Liver (tissue), 9 donors: ENCODE measurements around the gene REG1B. TPM values are rescaled to one million over a fixed set of nuclear protein-coding genes. Genes with fewer than 3 reads are reported as not detected.

Experiments
- DNase-seq: peaks from one replicate; pipeline ENCODE4 v3.0.0-alpha.2; 2017; ENCODE audit warnings: low spot score
- H3K27ac ChIP-seq, 2 donors: one replicate each; pipeline ENCODE4 v1.7.0; 2013; ENCODE audit warnings: inconsistent platforms in 2 of 2, low read length in 2 of 2, control low read depth in 1 of 2, low read depth in 1 of 2, mild to moderate bottlenecking in 1 of 2
- H3K27me3 ChIP-seq, 4 donors: one replicate each; pipeline versions ENCODE4 v1.6.1 to v1.7.0; 2013; ENCODE audit warnings: low read length in 3 of 4, inconsistent platforms in 1 of 4, mild to moderate bottlenecking in 1 of 4, moderate library complexity in 1 of 4; ENCODE audit not compliant: control insufficient read depth in 4 of 4, insufficient read depth in 4 of 4
- H3K36me3 ChIP-seq, 4 donors: one replicate each; pipeline versions ENCODE4 v1.6.1 to v1.7.0; 2013; ENCODE audit warnings: low read length in 3 of 4, mild to moderate bottlenecking in 3 of 4, low read depth in 1 of 4, moderate library complexity in 1 of 4; ENCODE audit not compliant: control insufficient read depth in 4 of 4, insufficient read depth in 3 of 4
- H3K4me1 ChIP-seq, 4 donors: one replicate each; pipeline versions ENCODE4 v1.6.1 to v1.7.0; 2013; ENCODE audit warnings: low read length in 3 of 4, mild to moderate bottlenecking in 3 of 4, moderate library complexity in 1 of 4; ENCODE audit not compliant: control insufficient read depth in 4 of 4, insufficient read depth in 4 of 4
- H3K4me3 ChIP-seq, 3 donors: one replicate each; pipeline versions ENCODE4 v1.6.1 to v1.7.0; 2013; ENCODE audit warnings: low read length in 3 of 3, control low read depth in 1 of 3, low read depth in 1 of 3, mild to moderate bottlenecking in 1 of 3
- H3K9ac ChIP-seq, 2 donors: one replicate each; pipeline ENCODE4 v1.7.0; 2013; ENCODE audit warnings: low read length in 2 of 2, mild to moderate bottlenecking in 2 of 2, moderate library complexity in 2 of 2, control low read depth in 1 of 2, low read depth in 1 of 2
- H3K9me3 ChIP-seq, 4 donors: one replicate each; pipeline versions ENCODE4 v1.6.1 to v1.7.0; 2013; ENCODE audit warnings: low read length in 3 of 4; ENCODE audit not compliant: control insufficient read depth in 4 of 4
- ATF3 ChIP-seq: IDR thresholded peaks from 2 replicates; pipeline ENCODE4 v1.6.1; 2016; ENCODE audit warnings: antibody characterized with exemption
- CTCF ChIP-seq: fragments of 150-350 bp; IDR thresholded peaks from 2 replicates; pipeline ENCODE4 v1.5.1; 2017; ENCODE audit warnings: improper control_type of control experiment, low read depth, low read length; ENCODE audit not compliant: missing input control
- EGR1 ChIP-seq, 2 donors: IDR thresholded peaks; 2 replicates each; pipeline ENCODE4 v1.6.1; 2016 to 2018; ENCODE audit warnings: antibody characterized with exemption in 2 of 2, low read depth in 2 of 2
- FOXA1 ChIP-seq: IDR thresholded peaks from 2 replicates; pipeline ENCODE4 v1.6.1; 2016; ENCODE audit warnings: antibody characterized with exemption
- FOXA2 ChIP-seq: IDR thresholded peaks from 2 replicates; pipeline ENCODE4 v1.6.1; 2016; ENCODE audit warnings: antibody characterized with exemption
- GABPA ChIP-seq, 2 donors: IDR thresholded peaks in 1 of 2; conservative IDR thresholded peaks in 1 of 2; 2 replicates each; pipeline ENCODE4 v1.6.1; 2016; ENCODE audit warnings: antibody characterized with exemption in 2 of 2, mild to moderate bottlenecking in 1 of 2, moderate library complexity in 1 of 2
- HNF4A ChIP-seq, 2 donors: conservative IDR thresholded peaks; 2 replicates each; pipeline ENCODE4 v1.6.1; 2016; ENCODE audit warnings: antibody characterized with exemption in 2 of 2, mild to moderate bottlenecking in 2 of 2
- HNF4G ChIP-seq: IDR thresholded peaks from 2 replicates; pipeline ENCODE4 v1.6.1; 2016; ENCODE audit warnings: antibody characterized with exemption
- JUND ChIP-seq, 2 donors: IDR thresholded peaks; 2 replicates each; pipeline ENCODE4 v1.6.1; 2016; ENCODE audit warnings: antibody characterized with exemption in 2 of 2
- MAX ChIP-seq: IDR thresholded peaks from 2 replicates; pipeline ENCODE4 v1.6.1; 2016; ENCODE audit warnings: antibody characterized with exemption
- NR2F2 ChIP-seq: IDR thresholded peaks from 2 replicates; pipeline ENCODE4 v1.6.1; 2016; ENCODE audit warnings: antibody characterized with exemption
- RAD21 ChIP-seq, 2 donors: IDR thresholded peaks; 2 replicates each; pipeline ENCODE4 v1.6.1; 2016; ENCODE audit warnings: antibody characterized with exemption in 2 of 2, mild to moderate bottlenecking in 2 of 2
- REST ChIP-seq: IDR thresholded peaks from 2 replicates; pipeline ENCODE4 v1.6.1; 2016; ENCODE audit warnings: antibody characterized with exemption, mild to moderate bottlenecking
- RXRA ChIP-seq, 2 donors: IDR thresholded peaks; 2 replicates each; pipeline ENCODE4 v1.6.1; 2017 to 2018; ENCODE audit warnings: antibody characterized with exemption in 2 of 2, mild to moderate bottlenecking in 1 of 2
- SP1 ChIP-seq: IDR thresholded peaks from 2 replicates; pipeline ENCODE4 v1.6.1; 2018; ENCODE audit warnings: antibody characterized with exemption, mild to moderate bottlenecking
- TAF1 ChIP-seq: conservative IDR thresholded peaks from 2 replicates; pipeline ENCODE4 v1.6.1; 2016; ENCODE audit warnings: antibody characterized with exemption, mild to moderate bottlenecking
- ZBTB33 ChIP-seq: IDR thresholded peaks from 2 replicates; pipeline ENCODE4 v1.6.1; 2016; ENCODE audit warnings: antibody characterized with exemption
- WGBS: extraction: QIAGEN DNeasy Blood & Tissue Kit; methylation state at CpG from one replicate; pipeline ENCODE4 v1.1.7; 2013; 5-methylcytosine and 5-hydroxymethylcytosine counted together
- polyA plus RNA-seq, 2 donors: library from polyadenylated mRNA; stranded (reverse) in 1 of 2; unstranded in 1 of 2; fragments of 200-250 nt in 1 of 2; fragments of >200 nt in 1 of 2; fragmentation: Nextera tagmentation in 1 of 2; extraction: Ambion mirVana in 1 of 2; gene quantifications; one replicate each; pipeline versions ENCODE4 v1.2.1 to v1.2.3, GENCODE V29; 2013 to 2015
- total RNA-seq, 2 donors: library from RNA; depleted of rRNA; stranded (reverse); fragments of >200 nt; gene quantifications; one replicate each; pipeline ENCODE4 v1.2.3, GENCODE V29; 2014
- donor health status: healthy.
- donor health status: healthy.
- donor health status: healthy.
- donor health status: healthy.
- donor health status: healthy.

The REG1B gene
- total and polyA plus RNA-seq, 4 donors = 0.18 TPM; not detected in 3

- no peak for DNase-seq
- H3K27ac ChIP-seq = no peak overlapping the region
- no peak overlapping the region for H3K4me3 ChIP-seq
- H3K36me3 ChIP-seq = no peaks in the 10 kb centered on the region
- no peak overlapping the region for H3K9ac ChIP-seq
- TF ChIP-seq NR2F2 = no peak
- TF ChIP-seq RAD21 (IDR thresholded peaks at IDR 0.05) = no peak
- no peak for TF ChIP-seq SP1
- TF ChIP-seq FOXA2 = no peak
- no peak for TF ChIP-seq JUND (IDR thresholded peaks at IDR 0.05)
- no peak for TF ChIP-seq EGR1 (IDR thresholded peaks at IDR 0.05; ENCODE audit: low read depth in 2 of 2)
- TF ChIP-seq MAX = no peak
- TF ChIP-seq FOXA1 = no peak
- no peak for TF ChIP-seq TAF1
- no peak for TF ChIP-seq HNF4G
- TF ChIP-seq ATF3 = no peak
- no peak for TF ChIP-seq GABPA (IDR thresholded peaks at IDR 0.05 in 1 of 2, conservative IDR thresholded peaks at IDR 0.05 in 1 of 2)
- no peak for TF ChIP-seq HNF4A (conservative IDR thresholded peaks at IDR 0.05)
- TF ChIP-seq CTCF = no peak
- TF ChIP-seq REST = no peak
- TF ChIP-seq ZBTB33 = no peak
- no peak for TF ChIP-seq RXRA (IDR thresholded peaks at IDR 0.05)
- H3K9me3 ChIP-seq = no peaks in the 10 kb centered on the region
- peaks cover 0 to 4% (median 0%) of the 10 kb centered on the region in 4 donors for H3K27me3 ChIP-seq
- no peaks in the 10 kb centered on the region for H3K4me1 ChIP-seq
Observed at GRCh38 chr2:79129804-79130203, 42.0 kb upstream of the REG1B start.

GRCh38 chr2:79129260-79129659 is 41.5 kb upstream of the REG1B start:
- Histone ChIP-seq H3K4me3 (no peak overlapping the region), H3K9ac (no peak overlapping the region), H3K27ac (no peak overlapping the region), H3K4me1 (no peaks in the 10 kb centered on the region), H3K27me3 (peaks cover 0 to 7% (median 0%) of the 10 kb centered on the region in 4 donors), H3K36me3 (no peaks in the 10 kb centered on the region), H3K9me3 (no peaks in the 10 kb centered on the region)
- TF ChIP-seq RAD21 (IDR thresholded peaks at IDR 0.05) = no peak
- TF ChIP-seq HNF4G = no peak
- TF ChIP-seq FOXA1 = no peak
- TF ChIP-seq SP1 = no peak
- TF ChIP-seq ATF3 = no peak
- 74% methylated on average over 6 of the region's 6 CpGs for WGBS
- DNase-seq = no peak
